Gastroesophageal sphincter (tissue), 4 donors: Measurements from ENCODE around the gene TMEM164. TPM values are rescaled to one million over a fixed set of nuclear protein-coding genes. Genes with fewer than 3 reads are reported as not detected.

Experiments
- ATAC-seq: fragments of 150-250 bp; one replicate; pipeline ENCODE4 v1.9.1; 2016; ENCODE audit warnings: mild to moderate bottlenecking, moderate library complexity
- H3K27ac ChIP-seq, 4 donors: fragments of 200-600 bp; sonication (generic) in 3 of 4; 1 replicate in 3 of 4; 2 replicates in 1 of 4; pipeline ENCODE4 v1.5.1; 2016 to 2019
- H3K27me3 ChIP-seq: fragments of 200-600 bp; sonication (generic); one replicate; pipeline ENCODE4 v1.5.1; 2019
- H3K36me3 ChIP-seq, 2 donors: fragments of 200-600 bp; sonication (generic); one replicate each; pipeline ENCODE4 v1.5.1; 2019; ENCODE audit warnings: control low read depth in 1 of 2
- H3K4me1 ChIP-seq, 3 donors: fragments of 200-600 bp; sonication (generic); 1 replicate in 2 of 3; 2 replicates in 1 of 3; pipeline ENCODE4 v1.5.1; 2016 to 2019; ENCODE audit warnings: control low read depth in 2 of 3
- H3K4me3 ChIP-seq, 2 donors: fragments of 200-600 bp; sonication (generic); one replicate each; pipeline ENCODE4 v1.5.1; 2019; ENCODE audit warnings: mild to moderate bottlenecking in 1 of 2, moderate library complexity in 1 of 2
- H3K9me3 ChIP-seq, 3 donors: fragments of 200-600 bp; sonication (generic); one replicate each; pipeline ENCODE4 v1.5.1; 2017 to 2019; ENCODE audit warnings: control low read depth in 2 of 3
- CTCF ChIP-seq, 4 experiments: fragments of 200-600 bp in 2 of 4; fragments of 450-650 bp in 2 of 4; sonication (generic) in 1 of 4; IDR thresholded peaks; one replicate each; pipeline ENCODE4 v1.5.1; 2017 to 2019; ENCODE audit warnings: antibody characterized with exemption in 4 of 4, mild to moderate bottlenecking in 2 of 4, moderate library complexity in 2 of 4
- EP300 ChIP-seq: sonication (generic); formaldehyde crosslinking; IDR thresholded peaks from one replicate; pipeline ENCODE4 v1.6.1; 2017; ENCODE audit warnings: antibody characterized with exemption, mild to moderate bottlenecking
- POLR2A ChIP-seq, 2 donors: fragments of 450-650 bp; IDR thresholded peaks; one replicate each; pipeline ENCODE4 v1.6.1; 2017; ENCODE audit warnings: antibody characterized with exemption in 2 of 2, mild to moderate bottlenecking in 2 of 2, moderate library complexity in 1 of 2
- POLR2AphosphoS5 ChIP-seq: sonication (generic); formaldehyde crosslinking; IDR thresholded peaks from one replicate; pipeline ENCODE4 v1.6.1; 2017; ENCODE audit warnings: antibody characterized with exemption
- WGBS, 2 donors: methylation state at CpG; one replicate each; pipeline ENCODE4 v1.1.5; 2018; ENCODE audit warnings: low coverage in 1 of 2; 5-methylcytosine and 5-hydroxymethylcytosine counted together
- total RNA-seq, 4 donors: library from RNA; depleted of rRNA; stranded (reverse); fragments of >200 nt; gene quantifications; one replicate each; pipeline ENCODE4 v1.1.0, GENCODE V29; 2016

The TMEM164 gene
- total RNA-seq, 4 donors from 2014 or later, result 7.8 to 12.9 (median 11.7) TPM

- Histone ChIP-seq H3K9me3 (no peaks in the 10 kb centered on the region), H3K36me3 (no peaks in the 10 kb centered on the region), H3K4me1 (no peaks in the 10 kb centered on the region), H3K4me3 (no peak overlapping the region), H3K27me3 (no peaks in the 10 kb centered on the region), H3K27ac (no peak overlapping the region)
- 88% methylated on average over 2 of the region's 2 CpGs; no CpG with 5 or more reads in 1 of the 2 donors for WGBS, 2 donors
- TF ChIP-seq POLR2AphosphoS5 (no peak), POLR2A (IDR thresholded peaks at IDR 0.05) (no peak), CTCF (IDR thresholded peaks at IDR 0.05) (no peak), EP300 (no peak)
- no peak for ATAC-seq
Measured at GRCh38 chrX:110183314-110183713, 180.4 kb downstream of the TMEM164 start.

- 55 to 67% methylated on average over 3 to 4 of the region's 4 CpGs for whole genome bisulfite sequencing, 2 donors
- Histone ChIP-seq H3K4me3 (no peak overlapping the region), H3K36me3 (no peaks in the 10 kb centered on the region), H3K27ac (no peak overlapping the region), H3K4me1 (no peaks in the 10 kb centered on the region), H3K27me3 (no peaks in the 10 kb centered on the region), H3K9me3 (no peaks in the 10 kb centered on the region)
- no peak for TF ChIP-seq EP300
- TF ChIP-seq POLR2A (IDR thresholded peaks at IDR 0.05), result no peak
- TF ChIP-seq CTCF (IDR thresholded peaks at IDR 0.05), result no peak
- no peak for TF ChIP-seq POLR2AphosphoS5
- no peak for ATAC-seq
Measured at GRCh38 chrX:110188701-110189558, 186.0 kb downstream of the TMEM164 start.

- H3K36me3 ChIP-seq, result no peaks in the 10 kb centered on the region
- no peak for ATAC-seq
- no peaks in the 10 kb centered on the region for H3K27me3 ChIP-seq
- no peak for TF ChIP-seq EP300
- TF ChIP-seq CTCF (IDR thresholded peaks at IDR 0.05), result no peak
- no peak for TF ChIP-seq POLR2A (IDR thresholded peaks at IDR 0.05)
- TF ChIP-seq POLR2AphosphoS5, result no peak
- no peaks in the 10 kb centered on the region for H3K4me1 ChIP-seq
- WGBS, 2 donors, result 94% methylated on average over 4 of the region's 4 CpGs; no CpG with 5 or more reads in 1 of the 2 donors
- no peak overlapping the region for H3K4me3 ChIP-seq
- H3K27ac ChIP-seq, result no peak overlapping the region
- H3K9me3 ChIP-seq, result no peaks in the 10 kb centered on the region
Measured at GRCh38 chrX:110192516-110192915, 189.6 kb downstream of the TMEM164 start.

- no peaks in the 10 kb centered on the region for H3K9me3 ChIP-seq
- no peak overlapping the region for H3K27ac ChIP-seq
- H3K4me3 ChIP-seq, result no peak overlapping the region
- ATAC-seq, result no peak
- H3K4me1 ChIP-seq, result no peaks in the 10 kb centered on the region
- H3K36me3 ChIP-seq, result no peaks in the 10 kb centered on the region
- TF ChIP-seq POLR2A (IDR thresholded peaks at IDR 0.05), result no peak
- no peak for TF ChIP-seq POLR2AphosphoS5
- TF ChIP-seq CTCF (IDR thresholded peaks at IDR 0.05), result no peak
- TF ChIP-seq EP300, result no peak
- 21% methylated on average over 2 of the region's 3 CpGs; no CpG with 5 or more reads in 1 of the 2 donors for WGBS, 2 donors
- no peaks in the 10 kb centered on the region for H3K27me3 ChIP-seq
Measured at GRCh38 chrX:110194977-110195376, 192.1 kb downstream of the TMEM164 start.

GRCh38 chrX:110201799-110202198 lies 198.9 kb downstream of the TMEM164 start:
- 81 to 87% methylated on average over 2 to 3 of the region's 3 CpGs for WGBS, 2 donors

More at GRCh38 chrX:110201799-110202198, 198.9 kb downstream of the TMEM164 start:
- Histone ChIP-seq H3K4me3 (no peak overlapping the region), H3K9me3 (no peaks in the 10 kb centered on the region), H3K4me1 (no peaks in the 10 kb centered on the region), H3K27ac (no peak overlapping the region), H3K27me3 (no peaks in the 10 kb centered on the region), H3K36me3 (no peaks in the 10 kb centered on the region)
- TF ChIP-seq EP300 (no peak), POLR2AphosphoS5 (no peak), CTCF (IDR thresholded peaks at IDR 0.05) (no peak), POLR2A (IDR thresholded peaks at IDR 0.05) (no peak)
- ATAC-seq, result no peak
